RWPE1 (cell line): ENCODE data around the gene EMC9.

Experiments used
- CTCF ChIA-PET: fragments of 350-600 bp; sonication (Branson Sonifier 250); formaldehyde crosslinking; extraction: SDS; loops from one replicate; lab custom pipeline; 2021; lab: Yijun Ruan, JAX
- POLR2A ChIA-PET: fragments of 400-600 bp; formaldehyde crosslinking; extraction: SDS; loops from one replicate; lab custom pipeline; 2020; ENCODE audit warnings: antibody characterized with exemption; ENCODE audit not compliant: low non-redundant PET; lab: Yijun Ruan, JAX
- DNase-seq: peaks from one replicate; pipeline ENCODE4 v3.0.0; 2012; ENCODE audit warnings: low spot score
- H3K27ac ChIP-seq: fragments of 450-650 bp; 2 replicates; pipeline ENCODE4 v1.5.1; 2017
- CTCF ChIP-seq: fragments of 450-650 bp; conservative IDR thresholded peaks from 2 replicates; pipeline ENCODE4 v1.5.1; 2017; ENCODE audit warnings: low read depth, mild to moderate bottlenecking

Gene EMC9

GRCh38 chr14:24187539-24187915, 46.1 kb upstream of the EMC9 start:
- no peak for TF ChIP-seq CTCF
- DNase-seq, result no peak
- peak overlapping the region; percentile 78 for H3K27ac ChIP-seq
- ChIA-PET CTCF (interaction anchor here (0.6 kb wide), 1 partner anchor 74 kb away, joined by 3 read pairs; no protein-coding TSS in a partner anchor), POLR2A (no interaction called here)

DNA sequence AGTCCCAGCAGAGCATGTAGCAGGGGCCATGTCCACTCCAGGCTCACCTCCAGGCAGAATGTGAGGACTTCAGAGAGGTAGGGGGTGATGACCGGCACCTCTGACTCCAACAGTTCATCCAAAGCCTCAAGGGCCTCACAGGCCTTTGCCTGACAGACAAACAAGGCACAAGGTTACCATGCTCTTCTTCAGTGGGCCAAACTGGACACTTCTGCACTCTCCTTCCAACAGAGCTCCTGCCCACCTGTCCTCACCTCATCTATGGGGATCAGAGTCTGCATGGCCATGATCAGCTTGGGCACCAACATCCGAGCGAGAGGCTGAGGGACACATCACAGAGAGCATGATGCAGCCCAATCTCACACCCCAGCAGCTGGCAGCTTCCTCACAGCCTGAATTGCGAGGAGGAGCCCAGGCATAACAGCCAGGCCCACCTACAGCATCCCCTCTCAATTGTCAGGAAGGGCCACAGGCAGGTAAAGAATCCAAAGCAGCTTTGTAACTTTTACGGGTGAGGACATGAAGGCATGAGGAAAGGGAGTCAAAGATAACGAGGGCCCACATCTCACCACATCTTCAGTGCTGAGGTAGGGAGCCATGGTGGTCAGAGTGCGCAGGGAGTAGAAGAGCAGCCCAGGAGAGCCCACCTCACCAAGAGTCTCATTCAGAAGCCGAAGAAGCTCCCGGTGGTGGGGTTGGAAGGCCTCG, 45.6 kb upstream of the EMC9 start:
- ChIA-PET CTCF (interaction anchor here (0.6 kb wide), 1 partner anchor 74 kb away, joined by 3 read pairs; no protein-coding TSS in a partner anchor), POLR2A (no interaction called here)
- TF ChIP-seq CTCF, result no peak
- H3K27ac ChIP-seq, result peak overlapping the region; percentile 78
- DNase-seq, result no peak

DNA sequence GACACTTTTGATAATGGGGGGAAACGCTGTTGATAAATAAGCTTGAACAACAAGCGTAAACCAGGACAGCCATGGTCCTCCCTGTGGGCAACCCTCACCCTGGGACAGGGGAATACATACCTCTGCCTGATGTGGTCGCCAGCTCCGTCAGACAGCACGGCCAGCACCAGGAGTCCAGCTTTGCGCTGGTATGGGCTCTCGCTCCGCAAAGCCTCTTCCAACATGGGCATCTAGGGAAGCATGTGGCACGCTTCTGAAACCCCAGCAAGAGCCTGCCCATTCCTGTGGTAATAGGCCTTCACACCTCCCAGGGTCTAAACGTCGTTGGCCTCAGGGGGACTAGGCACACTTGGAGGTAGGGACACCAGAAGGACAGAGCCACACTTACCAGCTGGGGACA, 44.4 kb upstream of the EMC9 start:
- POLR2A ChIA-PET, result no interaction called here
- DNase-seq, result no peak
- no peak overlapping the region for H3K27ac ChIP-seq
- CTCF ChIA-PET, result no interaction called here
- no peak for TF ChIP-seq CTCF

- no peak overlapping the region for H3K27ac ChIP-seq
- no peak for DNase-seq
- ChIA-PET CTCF (no interaction called here), POLR2A (no interaction called here)
- TF ChIP-seq CTCF, result no peak
Measured at GRCh38 chr14:24185026-24185425, 43.6 kb upstream of the EMC9 start.

- POLR2A ChIA-PET, result no interaction called here
- no peak for DNase-seq
- H3K27ac ChIP-seq, result 0 out of 2 replicates have a peak overlapping the region, but pooled peaks have one; percentile 1
- TF ChIP-seq CTCF, result no peak
- CTCF ChIA-PET, result no interaction called here
Measured at GRCh38 chr14:24184104-24184970, 42.9 kb upstream of the EMC9 start.

DNA sequence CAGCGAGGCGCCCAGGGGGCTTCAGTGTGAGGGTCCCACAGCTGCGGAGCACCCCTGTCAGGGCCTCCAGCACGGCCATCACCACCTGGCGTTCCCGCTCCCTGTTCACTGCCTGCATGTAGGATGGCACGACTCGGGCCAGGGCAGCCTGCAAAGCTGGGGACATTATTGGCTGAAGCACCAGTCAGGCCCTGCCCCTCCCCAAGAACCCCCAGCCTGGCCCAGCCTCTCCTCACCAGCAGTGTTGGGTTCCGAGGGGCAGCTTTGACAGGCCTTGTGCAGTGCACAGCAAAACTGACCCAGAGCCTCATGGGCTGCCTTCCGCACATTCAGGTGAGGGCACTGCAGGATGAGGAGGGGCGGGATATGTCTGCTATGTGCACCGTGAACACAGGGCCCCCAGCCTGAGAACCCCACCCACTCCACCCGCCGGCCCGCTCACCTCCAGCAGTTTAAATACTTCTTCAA, 41.7 kb upstream of the EMC9 start:
- ChIA-PET POLR2A (interaction anchor here (0.6 kb wide), 1 partner anchor 12 kb away, joined by 7 read pairs; no protein-coding TSS in a partner anchor), CTCF (no interaction called here)
- no peak for DNase-seq
- no peak for TF ChIP-seq CTCF
- H3K27ac ChIP-seq, result peak overlapping the region; percentile 9; the same call in 1 of the 2 replicates
